Naive thymus-derived CD8-positive, alpha-beta T cell (primary cell): ENCODE results near the gene CYBA. TPM values are rescaled to one million over a fixed set of nuclear protein-coding genes. Genes with fewer than 3 reads are reported as not detected.
"Not testable (repeated sequence)": the region's sequence is repeated elsewhere in the genome, so short reads cannot be mapped to it uniquely, and the experiment has no call there.

Experiments
- ATAC-seq, 2 donors: fragments of 150-1000 bp; cut with Tn5 transposase in 1 of 2; sonication (Bioruptor Pico), chemical (Tn5 transposase) in 1 of 2; 1 replicate in 1 of 2; 2 replicates in 1 of 2; pipeline ENCODE4 v1.10.0; 2021; ENCODE audit warnings: mild to moderate bottlenecking in 2 of 2, moderate library complexity in 2 of 2
- POLR2A ChIA-PET: fragments of 350-600 bp; sonication (Branson Sonifier 250); formaldehyde crosslinking; loops from one replicate; lab custom pipeline; 2021; ENCODE audit warnings: antibody characterized with exemption; lab: Charles Lee
- DNase-seq, 10 donors: peaks; one replicate each; pipeline versions ENCODE4 v3.0.0 to v3.0.0-alpha.2; 2020 to 2022
- H3K27ac Mint-ChIP-seq, 10 donors: one replicate each; pipeline ENCODE4 v1.8.0; 2020 to 2022; ENCODE audit warnings: mild to moderate bottlenecking in 10 of 10, mixed read lengths in 10 of 10, moderate library complexity in 4 of 10, inconsistent platforms in 1 of 10
- H3K27me3 Mint-ChIP-seq, 5 donors: one replicate each; pipeline ENCODE4 v1.8.0; 2021 to 2022; ENCODE audit warnings: mixed read lengths in 5 of 5
- H3K36me3 Mint-ChIP-seq, 3 donors: one replicate each; pipeline ENCODE4 v1.8.0; 2020 to 2022; ENCODE audit warnings: mixed read lengths in 3 of 3, mild to moderate bottlenecking in 2 of 3, inconsistent platforms in 1 of 3
- H3K4me1 Mint-ChIP-seq, 4 donors: one replicate each; pipeline ENCODE4 v1.8.0; 2021 to 2022; ENCODE audit warnings: mixed read lengths in 4 of 4
- H3K4me3 Mint-ChIP-seq, 10 donors: one replicate each; pipeline ENCODE4 v1.8.0; 2020 to 2022; ENCODE audit warnings: mild to moderate bottlenecking in 10 of 10, mixed read lengths in 10 of 10, moderate library complexity in 6 of 10, inconsistent platforms in 1 of 10
- H3K9me3 Mint-ChIP-seq, 9 donors: one replicate each; pipeline ENCODE4 v1.8.0; 2020 to 2022; ENCODE audit warnings: mixed read lengths in 9 of 9, mild to moderate bottlenecking in 3 of 9, inconsistent platforms in 1 of 9, moderate library complexity in 1 of 9
- polyA plus RNA-seq, 3 donors: library from polyadenylated mRNA; unstranded; fragments of 300-500 nt; fragmentation: Illumina TruSeq; gene quantifications; one replicate each; pipeline ENCODE4 v1.2.3, GENCODE V29; 2021
- total RNA-seq, 8 experiments: library from RNA in 2 of 8; stranded (reverse) in 2 of 8; gene quantifications; one replicate each; pipeline ENCODE4 v1.2.3 and lab custom pipeline; 2021 to 2026

CYBA gene
- total and polyA plus RNA-seq, 5 experiments from 2014 or later, result 231 to 787 (median 625) TPM

DNA sequence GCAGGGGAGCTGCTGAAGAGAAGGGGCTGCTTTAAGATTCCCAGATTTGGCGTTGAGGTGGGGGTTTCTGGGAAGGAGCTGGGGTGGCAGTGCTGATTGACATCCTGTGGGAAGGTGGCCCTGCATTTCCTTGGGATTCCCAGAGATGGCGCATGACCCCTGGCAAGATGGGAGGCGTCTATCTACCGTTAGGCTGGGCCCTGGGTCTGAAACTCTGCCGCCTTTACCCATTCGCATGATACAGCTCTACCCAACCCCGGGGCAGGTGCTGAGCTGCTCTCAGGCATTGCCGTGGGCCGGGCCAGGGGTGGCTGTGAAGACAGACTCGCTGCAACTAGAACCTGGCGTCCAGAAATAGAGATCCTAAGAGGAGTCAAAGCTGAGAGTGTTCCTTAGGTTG is 21.9 kb upstream of the CYBA start:
- DNase-seq, result no peak
- POLR2A ChIA-PET, result interaction anchor here (1.2 kb wide), 1 partner anchor 9 kb away, joined by 9 read pairs; no protein-coding TSS in a partner anchor
- H3K27ac Mint-ChIP-seq, result no peak overlapping the region
- ATAC-seq, result no peak
- H3K4me3 Mint-ChIP-seq, result no peak overlapping the region
- H3K9me3 Mint-ChIP-seq, result no peaks in the 10 kb centered on the region
- no peaks in the 10 kb centered on the region for H3K27me3 Mint-ChIP-seq
- H3K36me3 Mint-ChIP-seq, result peaks cover 0 to 3% (median 0%) of the 10 kb centered on the region in 3 donors
- H3K4me1 Mint-ChIP-seq, result no peaks in the 10 kb centered on the region

DNA sequence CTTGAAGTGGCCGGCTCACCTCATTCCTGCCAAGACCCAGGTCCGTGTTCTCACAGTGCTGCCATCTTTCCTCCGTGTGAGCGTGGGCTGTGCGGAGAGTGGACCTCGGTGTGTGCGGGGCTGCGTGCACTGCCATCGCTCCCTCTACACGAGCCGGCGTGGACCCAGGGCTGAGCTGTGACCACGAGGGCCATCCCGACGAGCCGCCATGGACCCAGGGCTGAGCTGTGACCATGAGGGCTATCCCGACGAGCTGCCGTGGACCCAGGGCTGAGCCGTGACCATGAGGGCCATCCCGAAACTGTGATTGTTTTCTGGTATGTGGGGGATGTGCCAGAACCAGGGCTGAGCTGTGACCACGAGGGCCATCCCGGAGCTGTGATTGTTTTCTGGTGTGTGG is 21.0 kb upstream of the CYBA start:
- H3K27ac Mint-ChIP-seq, result no peak overlapping the region
- ATAC-seq (no peak), DNase-seq (no peak)
- no peaks in the 10 kb centered on the region for H3K4me1 Mint-ChIP-seq
- H3K4me3 Mint-ChIP-seq, result no peak overlapping the region
- H3K27me3 Mint-ChIP-seq, result no peaks in the 10 kb centered on the region
- peaks cover 0 to 3% (median 0%) of the 10 kb centered on the region in 3 donors for H3K36me3 Mint-ChIP-seq
- POLR2A ChIA-PET, result interaction anchor here (1.2 to 1.4 kb wide), 2 partner anchors 10 to 13 kb away, joined by 3 to 9 read pairs; no protein-coding TSS in a partner anchor
- no peaks in the 10 kb centered on the region for H3K9me3 Mint-ChIP-seq

DNA sequence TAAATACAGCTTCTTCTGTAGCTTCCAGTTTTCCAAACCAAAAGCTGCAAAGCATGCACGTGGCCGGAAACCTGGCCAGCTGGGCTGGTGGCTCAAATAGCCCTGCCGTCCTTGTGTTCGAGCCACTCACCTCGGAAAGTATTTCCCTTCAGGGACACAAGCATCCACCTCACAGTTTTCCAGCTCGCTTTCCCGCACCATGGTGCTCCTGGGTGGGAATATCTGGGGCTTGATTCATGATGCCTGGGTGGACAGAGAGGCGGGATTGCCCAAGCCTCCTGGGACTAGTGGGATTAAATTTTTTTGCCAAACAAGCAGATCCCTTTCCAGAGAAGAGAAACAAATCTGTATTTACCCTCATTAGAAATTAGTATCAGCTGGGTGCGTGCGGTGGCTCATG is 19.1 kb upstream of the CYBA start:
- H3K36me3 Mint-ChIP-seq, result peaks cover 0 to 3% (median 3%) of the 10 kb centered on the region in 3 donors
- no peak overlapping the region for H3K27ac Mint-ChIP-seq
- DNase-seq, result no peak
- H3K27me3 Mint-ChIP-seq, result no peaks in the 10 kb centered on the region
- no peaks in the 10 kb centered on the region for H3K9me3 Mint-ChIP-seq
- no peak for ATAC-seq
- H3K4me3 Mint-ChIP-seq, result no peak overlapping the region
- peaks cover 0 to 5% (median 2%) of the 10 kb centered on the region in 4 donors for H3K4me1 Mint-ChIP-seq
- POLR2A ChIA-PET, result interaction anchor here (0.7 to 1.2 kb wide), 4 partner anchors 11 to 619 kb away, joined by 3 read pairs; no protein-coding TSS in a partner anchor

GRCh38 chr16:88669493-88669892 is 18.6 kb upstream of the CYBA start:
- not testable (repeated sequence) for H3K9me3 Mint-ChIP-seq, H3K27ac Mint-ChIP-seq, H3K4me1 Mint-ChIP-seq, ATAC-seq, H3K4me3 Mint-ChIP-seq, H3K36me3 Mint-ChIP-seq, H3K27me3 Mint-ChIP-seq, DNase-seq
- POLR2A ChIA-PET, result interaction anchor here (0.7 kb wide), 1 partner anchor 20 kb away, joined by 3 read pairs; no protein-coding TSS in a partner anchor

GRCh38 chr16:88667461-88667860 is 16.6 kb upstream of the CYBA start:
- Mint-ChIP-seq H3K4me3 (no peak overlapping the region), H3K27ac (peak overlapping the region in 2 of 10 donors; percentile 8 to 88), H3K27me3 (peaks cover 0 to 2% (median 0%) of the 10 kb centered on the region in 5 donors), H3K9me3 (no peaks in the 10 kb centered on the region), H3K4me1 (peaks cover 0 to 15% (median 7%) of the 10 kb centered on the region in 4 donors), H3K36me3 (peaks cover 0 to 3% (median 3%) of the 10 kb centered on the region in 3 donors)
- no peak for DNase-seq
- ATAC-seq, result no peak
- POLR2A ChIA-PET, result no interaction called here

DNA sequence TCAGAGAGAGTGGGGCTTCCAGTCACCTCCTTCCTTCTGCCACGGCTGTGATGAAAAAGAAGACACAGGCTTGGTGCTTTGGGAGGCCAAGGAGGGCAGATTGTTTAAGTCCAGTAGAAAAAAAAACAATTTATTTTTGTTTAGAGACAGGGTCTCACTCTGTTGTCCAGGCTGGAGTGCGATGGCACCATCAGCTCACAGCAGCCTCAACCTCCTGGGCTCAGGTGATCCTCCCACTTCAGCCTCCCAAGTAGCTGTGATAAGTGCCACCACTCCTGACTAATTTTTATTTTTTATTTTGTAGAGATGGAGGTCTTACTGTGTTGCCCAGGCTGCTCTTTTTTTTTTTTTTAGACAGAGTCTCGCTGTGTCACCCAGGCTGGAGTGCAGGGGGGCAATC is 14.7 kb upstream of the CYBA start:
- DNase-seq (no peak), ATAC-seq (no peak)
- Mint-ChIP-seq H3K36me3 (peaks cover 0 to 3% (median 3%) of the 10 kb centered on the region in 3 donors), H3K27me3 (peaks cover 0 to 2% (median 0%) of the 10 kb centered on the region in 5 donors), H3K4me3 (no peak overlapping the region), H3K4me1 (peaks cover 5 to 25% (median 18%) of the 10 kb centered on the region in 4 donors), H3K27ac (peak overlapping the region in 2 of 10 donors; percentile 43 to 74), H3K9me3 (no peaks in the 10 kb centered on the region)
- POLR2A ChIA-PET, result interaction anchor here (2.6 to 3.9 kb wide), 3 partner anchors 16 to 38 kb away, joined by 9 to 67 read pairs (median 15); partner anchors contain the start of genes CTU2, CYBA and RNF166

- peaks cover 0 to 3% (median 3%) of the 10 kb centered on the region in 3 donors for H3K36me3 Mint-ChIP-seq
- peak overlapping the region in 5 of 10 donors; percentile 11 to 71 (median 32) for H3K27ac Mint-ChIP-seq
- no peaks in the 10 kb centered on the region for H3K9me3 Mint-ChIP-seq
- H3K4me3 Mint-ChIP-seq, result peak overlapping the region in 9 of 10 donors; percentile 3 to 92 (median 53)
- POLR2A ChIA-PET, result interaction anchor here (2.6 to 3.9 kb wide), 3 partner anchors 15 to 39 kb away, joined by 9 to 67 read pairs (median 15); partner anchors contain the start of genes CTU2, CYBA and RNF166
- H3K4me1 Mint-ChIP-seq, result peaks cover 5 to 27% (median 18%) of the 10 kb centered on the region in 4 donors
- H3K27me3 Mint-ChIP-seq, result peaks cover 0 to 2% (median 0%) of the 10 kb centered on the region in 5 donors
- DNase-seq (no peak), ATAC-seq (no peak)
These were observed 14.3 kb upstream of the CYBA start for GRCh38 chr16:88665148-88665547.

GRCh38 chr16:88662843-88663606 is 12.2 kb upstream of the CYBA start, which contains the start of gene MVD:
Gene MVD, minus strand, starts transcription at chr16:88663091. Its CDS starts 11 bp downstream, at chr16:88663080.
- POLR2A ChIA-PET, result interaction anchor here (0.7 to 3.9 kb wide), 9 partner anchors 13 to 119 kb away, joined by 3 to 67 read pairs (median 4); partner anchors contain the start of genes CTU2, CYBA, RNF166 and ZC3H18
- H3K9me3 Mint-ChIP-seq, result no peaks in the 10 kb centered on the region
- H3K27ac Mint-ChIP-seq, result peak within 1 kb of the TSS; percentile 58 to 98 (median 96)
- peaks cover 0 to 3% (median 0%) of the 10 kb centered on the region in 3 donors for H3K36me3 Mint-ChIP-seq
- peaks cover 0 to 2% (median 0%) of the 10 kb centered on the region in 5 donors for H3K27me3 Mint-ChIP-seq
- ATAC-seq, result peak; percentile 97
- peak within 1 kb of the TSS; percentile 90 to 97 (median 94) for H3K4me3 Mint-ChIP-seq
- peak; percentile 90 to 98 (median 94) for DNase-seq
- H3K4me1 Mint-ChIP-seq, result peaks cover 5 to 31% (median 18%) of the 10 kb centered on the region in 4 donors

- DNase-seq, result peak in 1 of 10 donors; percentile 18
- Mint-ChIP-seq H3K4me1 (peaks cover 5 to 31% (median 18%) of the 10 kb centered on the region in 4 donors), H3K9me3 (no peaks in the 10 kb centered on the region), H3K4me3 (peak overlapping the region; percentile 82 to 93 (median 90)), H3K27me3 (peaks cover 0 to 2% (median 0%) of the 10 kb centered on the region in 5 donors), H3K27ac (peak overlapping the region; percentile 53 to 96 (median 92)), H3K36me3 (peaks cover 0 to 3% (median 0%) of the 10 kb centered on the region in 3 donors)
- peak in 1 of 2 donors; percentile 4 for ATAC-seq
- POLR2A ChIA-PET, result interaction anchor here (0.6 to 3.9 kb wide), 8 partner anchors 13 to 119 kb away, joined by 3 to 67 read pairs (median 4); partner anchors contain the start of genes CTU2, CYBA, RNF166 and ZC3H18
These were observed 11.5 kb upstream of the CYBA start for GRCh38 chr16:88662222-88662842.

GRCh38 chr16:88661468-88661867 is 10.6 kb upstream of the CYBA start:
- peak overlapping the region in 8 of 10 donors; percentile 1 to 92 (median 48) for H3K4me3 Mint-ChIP-seq
- H3K9me3 Mint-ChIP-seq, result no peaks in the 10 kb centered on the region
- peaks cover 5 to 31% (median 18%) of the 10 kb centered on the region in 4 donors for H3K4me1 Mint-ChIP-seq
- peaks cover 0 to 4% (median 0%) of the 10 kb centered on the region in 3 donors for H3K36me3 Mint-ChIP-seq
- POLR2A ChIA-PET, result interaction anchor here (0.6 kb wide), 1 partner anchor 10 kb away, joined by 3 read pairs; no protein-coding TSS in a partner anchor
- H3K27me3 Mint-ChIP-seq, result peaks cover 0 to 2% (median 0%) of the 10 kb centered on the region in 5 donors
- H3K27ac Mint-ChIP-seq, result peak overlapping the region in 7 of 10 donors; percentile 4 to 95 (median 37)
- ATAC-seq (no peak), DNase-seq (no peak)

- ATAC-seq (no peak), DNase-seq (no peak)
- Mint-ChIP-seq H3K4me1 (peaks cover 5 to 24% (median 19%) of the 10 kb centered on the region in 4 donors), H3K9me3 (no peaks in the 10 kb centered on the region), H3K27me3 (peaks cover 0 to 2% (median 0%) of the 10 kb centered on the region in 5 donors), H3K27ac (peak overlapping the region in 2 of 10 donors; percentile 9 to 43), H3K36me3 (peaks cover 0 to 7% (median 2%) of the 10 kb centered on the region in 3 donors), H3K4me3 (no peak overlapping the region)
- POLR2A ChIA-PET, result interaction anchor here (1.0 kb wide), 1 partner anchor 22 kb away, joined by 3 read pairs; no protein-coding TSS in a partner anchor
These were observed 8.3 kb upstream of the CYBA start for GRCh38 chr16:88659160-88659559.

DNA sequence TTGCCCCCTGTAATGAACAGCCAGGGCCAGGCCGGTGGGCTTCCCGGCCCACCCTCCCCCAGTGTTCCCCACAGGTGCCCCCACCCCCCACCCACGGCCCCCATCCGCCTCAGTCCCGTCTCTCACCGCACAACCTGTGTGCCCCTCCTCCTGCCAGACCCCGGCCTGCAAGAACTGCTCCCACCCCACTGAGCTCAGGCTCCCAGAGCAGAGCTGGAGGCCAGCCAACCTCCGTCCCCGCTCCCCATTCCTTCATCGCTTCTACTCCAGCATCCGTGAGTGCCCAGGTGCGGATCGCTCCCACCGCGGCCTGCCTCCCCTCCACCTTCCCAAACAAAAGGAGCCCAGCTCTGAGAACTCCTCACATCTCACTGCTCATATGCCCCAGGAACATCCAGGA is 7.9 kb upstream of the CYBA start:
- DNase-seq (no peak), ATAC-seq (no peak)
- POLR2A ChIA-PET, result interaction anchor here (1.0 kb wide), 1 partner anchor 23 kb away, joined by 3 read pairs; no protein-coding TSS in a partner anchor
- Mint-ChIP-seq H3K27ac (no peak overlapping the region), H3K9me3 (no peaks in the 10 kb centered on the region), H3K27me3 (peaks cover 0 to 2% (median 0%) of the 10 kb centered on the region in 5 donors), H3K36me3 (peaks cover 0 to 7% (median 2%) of the 10 kb centered on the region in 3 donors), H3K4me3 (no peak overlapping the region), H3K4me1 (peaks cover 5 to 21% (median 19%) of the 10 kb centered on the region in 4 donors)
